ENCODE measurements around the gene PCDH12.

DNA sequence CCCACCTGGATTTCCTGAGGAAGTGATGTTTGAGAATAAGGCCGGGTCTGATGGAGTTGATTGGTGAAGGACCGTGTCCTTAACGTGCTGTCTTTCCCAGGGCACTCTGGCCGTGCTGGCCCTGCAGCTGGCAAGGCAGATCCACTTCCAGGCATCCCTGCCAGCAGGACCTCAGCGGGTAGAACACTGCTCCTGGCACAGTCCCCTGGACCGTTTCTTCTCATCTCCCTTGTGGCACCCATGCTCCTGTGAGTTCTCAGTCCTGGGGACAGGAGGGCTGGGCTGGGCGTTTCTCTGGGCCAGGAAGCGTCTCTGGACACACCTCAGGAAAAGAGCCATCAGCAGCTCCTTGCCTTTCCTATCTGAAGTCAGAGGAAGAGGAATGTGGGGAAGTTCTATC lies 30.0 kb downstream of the PCDH12 start:
- TF ChIP-seq, protein P1, sequence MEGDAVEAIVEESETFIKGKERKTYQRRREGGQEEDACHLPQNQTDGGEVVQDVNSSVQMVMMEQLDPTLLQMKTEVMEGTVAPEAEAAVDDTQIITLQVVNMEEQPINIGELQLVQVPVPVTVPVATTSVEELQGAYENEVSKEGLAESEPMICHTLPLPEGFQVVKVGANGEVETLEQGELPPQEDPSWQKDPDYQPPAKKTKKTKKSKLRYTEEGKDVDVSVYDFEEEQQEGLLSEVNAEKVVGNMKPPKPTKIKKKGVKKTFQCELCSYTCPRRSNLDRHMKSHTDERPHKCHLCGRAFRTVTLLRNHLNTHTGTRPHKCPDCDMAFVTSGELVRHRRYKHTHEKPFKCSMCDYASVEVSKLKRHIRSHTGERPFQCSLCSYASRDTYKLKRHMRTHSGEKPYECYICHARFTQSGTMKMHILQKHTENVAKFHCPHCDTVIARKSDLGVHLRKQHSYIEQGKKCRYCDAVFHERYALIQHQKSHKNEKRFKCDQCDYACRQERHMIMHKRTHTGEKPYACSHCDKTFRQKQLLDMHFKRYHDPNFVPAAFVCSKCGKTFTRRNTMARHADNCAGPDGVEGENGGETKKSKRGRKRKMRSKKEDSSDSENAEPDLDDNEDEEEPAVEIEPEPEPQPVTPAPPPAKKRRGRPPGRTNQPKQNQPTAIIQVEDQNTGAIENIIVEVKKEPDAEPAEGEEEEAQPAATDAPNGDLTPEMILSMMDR (conservative IDR thresholded peaks at IDR 0.05; ENCODE audit: low read length): no peak
- TF ChIP-seq EZH2phosphoT487 (IDR thresholded peaks at IDR 0.05; ENCODE audit: borderline replicate concordance): no peak

Measured in Loucy (cell line).